Body of pancreas (tissue), 4 donors: ENCODE measurements around the gene POLR2J3. TPM values are rescaled to one million over a fixed set of nuclear protein-coding genes. Genes with fewer than 3 reads are reported as not detected.
A peak's percentile ranks its signal among the peaks of the same experiment; 100 is the strongest.
"Not testable (repeated sequence)": the region's sequence is repeated elsewhere in the genome, so short reads cannot be mapped to it uniquely, and the experiment has no call there.

Experiments
- ATAC-seq: fragments of 150-250 bp; one replicate; pipeline ENCODE4 v1.9.1; 2016
- DNase-seq, 4 donors: peaks; one replicate each; pipeline ENCODE4 v3.0.0-alpha.2; 2019
- H3K27ac ChIP-seq, 4 donors: fragments of 200-600 bp; sonication (generic); 1 replicate in 3 of 4; 2 replicates in 1 of 4; pipeline versions ENCODE4 v1.5.1 to v1.6.1; 2016 to 2019; ENCODE audit warnings: mild to moderate bottlenecking in 1 of 4, mixed read lengths in 1 of 4, moderate library complexity in 1 of 4
- H3K27me3 ChIP-seq, 2 donors: fragments of 200-600 bp; sonication (generic); one replicate each; pipeline ENCODE4 v1.6.0; 2016; ENCODE audit warnings: mild to moderate bottlenecking in 1 of 2
- H3K36me3 ChIP-seq, 2 donors: fragments of 200-600 bp; sonication (generic); replicated peaks in 1 of 2; 2 replicates each; pipeline ENCODE4 v1.5.1; 2016; ENCODE audit warnings: low read depth in 2 of 2; ENCODE audit not compliant: insufficient read depth in 1 of 2
- H3K4me1 ChIP-seq: fragments of 200-600 bp; sonication (generic); one replicate; pipeline ENCODE4 v1.6.0; 2016
- H3K4me3 ChIP-seq, 2 donors: fragments of 200-600 bp; sonication (generic); 1 replicate in 1 of 2; 2 replicates in 1 of 2; pipeline ENCODE4 v1.5.1; 2016 to 2019
- H3K9me3 ChIP-seq, 3 donors: fragments of 200-600 bp; sonication (generic); 1 replicate in 2 of 3; 2 replicates in 1 of 3; pipeline ENCODE4 v1.5.1; 2016
- CTCF ChIP-seq, 7 experiments: fragments of 450-650 bp in 4 of 7; fragments of 200-600 bp in 3 of 7; sonication (generic) in 3 of 7; IDR thresholded peaks; one replicate each; pipeline ENCODE4 v1.5.1; 2016 to 2019; ENCODE audit warnings: antibody characterized with exemption in 7 of 7
- POLR2A ChIP-seq, 3 donors: fragments of 450-650 bp; IDR thresholded peaks; one replicate each; pipeline ENCODE4 v1.6.1; 2016; ENCODE audit warnings: antibody characterized with exemption in 3 of 3, mild to moderate bottlenecking in 2 of 3
- WGBS, 2 donors: methylation state at CpG; one replicate each; pipeline ENCODE4 v1.1.5; 2017; 5-methylcytosine and 5-hydroxymethylcytosine counted together
- intact Hi-C: fragments of 100-400 bp; cut with DNase I; formaldehyde crosslinking; loops from one replicate; pipeline ENCODE4 v1.15.1; 2023
- total RNA-seq, 2 donors: library from RNA; depleted of rRNA; stranded (reverse); fragments of >200 nt; gene quantifications; one replicate each; pipeline ENCODE4 v1.1.0, GENCODE V29; 2016

POLR2J3 gene
- 10 to 100 TPM; 25.1 to 26.7 TPM for total RNA-seq

- ATAC-seq, result peak; percentile 99
- H3K36me3 ChIP-seq, intact Hi-C loops, H3K27me3 ChIP-seq, H3K9me3 ChIP-seq, H3K4me1 ChIP-seq: not testable (repeated sequence)
- Histone ChIP-seq H3K27ac (peak within 1 kb of the TSS in 3 of 4 donors; percentile 71 to 80 (median 74)), H3K4me3 (peak within 1 kb of the TSS; percentile 97 to 98)
- peak in 6 of 7 experiments; percentile 34 to 88 (median 68) for TF ChIP-seq CTCF (IDR thresholded peaks at IDR 0.05)
- TF ChIP-seq POLR2A (IDR thresholded peaks at IDR 0.05), result peak in 2 of 3 donors; percentile 65 to 84
- peak; percentile 94 to 100 (median 96) for DNase-seq
- 0% methylated on average over 1 to 53 of the region's 64 CpGs for WGBS, 2 donors
These were observed at the start of gene POLR2J3 for GRCh38 chr7:102572261-102573239. Gene POLR2J3, minus strand, starts transcription at chr7:102572583. Its CDS starts 62 bp downstream, at chr7:102572521.

- intact Hi-C loops, H3K27me3 ChIP-seq, H3K36me3 ChIP-seq, H3K9me3 ChIP-seq, ATAC-seq, H3K4me1 ChIP-seq, H3K4me3 ChIP-seq, DNase-seq, H3K27ac ChIP-seq: not testable (repeated sequence)
- 76 to 77% methylated on average over 3 of the region's 8 CpGs for WGBS, 2 donors
These were observed 45.7 kb upstream of the POLR2J3 start for GRCh38 chr7:102618122-102618521.

GRCh38 chr7:102616507-102617125 lies 44.2 kb upstream of the POLR2J3 start, which contains the start of gene RASA4:
Gene RASA4, minus strand, starts transcription at chr7:102616756. Its CDS starts 67 bp downstream, at chr7:102616689.
- WGBS, 2 donors, result no CpG with 5 or more reads among the region's 62 CpGs
- H3K4me1 ChIP-seq, H3K9me3 ChIP-seq, H3K27me3 ChIP-seq, H3K36me3 ChIP-seq, H3K4me3 ChIP-seq, intact Hi-C loops, H3K27ac ChIP-seq: not testable (repeated sequence)
- DNase-seq, result peak; percentile 17 to 42 (median 36)
- peak; percentile 96 for ATAC-seq

GRCh38 chr7:102615930-102616329 lies 43.5 kb upstream of the POLR2J3 start:
- H3K9me3 ChIP-seq, H3K4me3 ChIP-seq, DNase-seq, H3K27me3 ChIP-seq, H3K27ac ChIP-seq, intact Hi-C loops, ATAC-seq, H3K4me1 ChIP-seq, H3K36me3 ChIP-seq: not testable (repeated sequence)
- no CpG with 5 or more reads among the region's 10 CpGs for WGBS, 2 donors

- ATAC-seq, intact Hi-C loops, H3K9me3 ChIP-seq, H3K27me3 ChIP-seq, H3K36me3 ChIP-seq, H3K27ac ChIP-seq, DNase-seq, H3K4me1 ChIP-seq, H3K4me3 ChIP-seq: not testable (repeated sequence)
- no CpG with 5 or more reads among the region's 3 CpGs for WGBS, 2 donors
These were observed 42.5 kb upstream of the POLR2J3 start for GRCh38 chr7:102614873-102615272.

GRCh38 chr7:102614346-102614697 lies 41.9 kb upstream of the POLR2J3 start:
- DNase-seq, H3K4me1 ChIP-seq, H3K27ac ChIP-seq, H3K27me3 ChIP-seq, H3K9me3 ChIP-seq, H3K4me3 ChIP-seq, ATAC-seq, intact Hi-C loops, H3K36me3 ChIP-seq: not testable (repeated sequence)
- WGBS, 2 donors, result no CpG with 5 or more reads among the region's 4 CpGs

- not testable (repeated sequence) for ATAC-seq, DNase-seq, H3K27ac ChIP-seq
These were observed 41.4 kb upstream of the POLR2J3 start for GRCh38 chr7:102613575-102614345.

GRCh38 chr7:102611675-102612325 lies 39.4 kb upstream of the POLR2J3 start:
- not testable (repeated sequence) for ATAC-seq, H3K4me3 ChIP-seq

More at GRCh38 chr7:102613575-102614345, 41.4 kb upstream of the POLR2J3 start:
- H3K4me3 ChIP-seq, H3K27me3 ChIP-seq, intact Hi-C loops, H3K36me3 ChIP-seq, H3K4me1 ChIP-seq, H3K9me3 ChIP-seq: not testable (repeated sequence)
- WGBS, 2 donors, result 60% methylated on average over 1 of the region's 15 CpGs; no CpG with 5 or more reads in 1 of the 2 donors

GRCh38 chr7:102611013-102611674 lies 38.8 kb upstream of the POLR2J3 start:
- intact Hi-C loops, H3K9me3 ChIP-seq, H3K4me3 ChIP-seq, DNase-seq, H3K36me3 ChIP-seq, H3K4me1 ChIP-seq, H3K27ac ChIP-seq, H3K27me3 ChIP-seq: not testable (repeated sequence)
- no CpG with 5 or more reads among the region's 30 CpGs for WGBS, 2 donors
- ATAC-seq, result peak; percentile 56

More at GRCh38 chr7:102611675-102612325, 39.4 kb upstream of the POLR2J3 start:
- WGBS, 2 donors, result 14 to 32% methylated on average over 6 to 7 of the region's 10 CpGs
- H3K9me3 ChIP-seq, H3K4me1 ChIP-seq, H3K27me3 ChIP-seq, intact Hi-C loops, H3K36me3 ChIP-seq: not testable (repeated sequence)
- DNase-seq, result peak in 3 of 4 donors; percentile 7 to 15 (median 12)
- peak overlapping the region in 1 of 4 donors; percentile 45 for H3K27ac ChIP-seq
